Measurements from ENCODE around the gene CHKB. TPM values are rescaled to one million over a fixed set of nuclear protein-coding genes. Genes with fewer than 3 reads are reported as not detected.
A peak's percentile ranks its signal among the peaks of the same experiment; 100 is the strongest.

Gene CHKB, protein sequence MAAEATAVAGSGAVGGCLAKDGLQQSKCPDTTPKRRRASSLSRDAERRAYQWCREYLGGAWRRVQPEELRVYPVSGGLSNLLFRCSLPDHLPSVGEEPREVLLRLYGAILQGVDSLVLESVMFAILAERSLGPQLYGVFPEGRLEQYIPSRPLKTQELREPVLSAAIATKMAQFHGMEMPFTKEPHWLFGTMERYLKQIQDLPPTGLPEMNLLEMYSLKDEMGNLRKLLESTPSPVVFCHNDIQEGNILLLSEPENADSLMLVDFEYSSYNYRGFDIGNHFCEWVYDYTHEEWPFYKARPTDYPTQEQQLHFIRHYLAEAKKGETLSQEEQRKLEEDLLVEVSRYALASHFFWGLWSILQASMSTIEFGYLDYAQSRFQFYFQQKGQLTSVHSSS
- 100 to 1,000 TPM in 1 of 2 donors, 10 to 100 TPM in 1; 95.6 to 110 TPM for total RNA-seq

DNA sequence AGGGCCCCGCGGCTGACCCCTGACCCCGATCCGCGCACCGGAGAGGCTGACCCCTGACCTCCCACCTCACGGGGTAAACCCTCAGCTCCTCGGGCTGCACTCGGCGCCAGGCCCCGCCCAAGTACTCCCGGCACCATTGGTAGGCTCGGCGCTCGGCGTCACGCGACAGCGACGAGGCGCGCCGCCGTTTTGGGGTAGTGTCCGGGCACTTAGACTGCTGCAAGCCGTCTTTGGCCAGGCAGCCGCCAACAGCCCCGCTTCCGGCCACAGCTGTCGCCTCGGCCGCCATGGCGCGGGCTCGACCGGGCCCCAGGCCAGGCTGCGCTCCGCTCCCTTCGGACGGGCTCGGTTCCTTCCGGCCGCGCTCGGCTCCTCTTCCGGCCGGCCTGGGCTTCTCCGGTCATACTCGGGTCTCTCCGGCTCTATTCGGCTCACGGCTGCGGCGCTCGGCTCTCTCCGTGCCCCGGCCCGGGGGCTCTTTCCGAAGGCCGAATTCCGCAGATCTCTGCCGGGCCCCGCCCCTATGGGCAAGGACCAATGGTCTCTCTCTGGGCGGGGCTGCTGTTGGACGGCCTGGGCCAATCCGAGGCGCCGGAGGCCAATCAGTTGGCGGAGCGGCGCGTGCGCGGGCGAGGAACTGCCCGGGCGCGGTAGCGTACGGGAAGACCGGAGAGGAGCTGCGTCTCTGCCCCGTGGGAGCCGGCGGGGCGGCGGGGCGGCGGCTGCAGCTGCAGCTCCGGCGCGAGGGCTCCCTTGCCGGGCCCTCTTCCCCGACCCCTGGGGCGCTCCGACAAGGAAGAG, at the start of gene CHKB:
Gene CHKB (minus strand): TSS at position 357 of the 801 bp plus-strand sequence. CDS start 68 bp downstream, at position 289.
- H3K27ac Mint-ChIP-seq: peak within 1 kb of the TSS; percentile 97

DNA sequence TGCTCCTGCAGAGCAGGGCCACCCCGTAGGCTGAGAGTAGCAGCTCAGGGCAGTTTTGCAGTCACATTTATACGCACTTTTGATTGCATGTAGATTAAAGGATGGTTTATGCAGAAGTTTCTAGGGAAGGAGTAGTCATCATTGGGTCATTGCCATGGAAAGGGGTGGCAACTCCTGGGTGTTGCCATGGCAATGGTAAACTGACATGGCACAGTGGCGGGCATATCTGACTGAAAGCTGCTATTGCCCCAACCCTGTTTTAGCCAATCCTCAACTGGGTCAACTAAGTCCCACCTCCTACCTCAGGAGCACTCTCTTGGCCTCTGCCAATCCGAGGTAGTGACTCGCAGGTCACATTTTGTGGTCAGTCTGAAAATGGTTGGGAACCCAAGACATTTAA, 47.7 kb upstream of the CHKB start:
- Mint-ChIP-seq H3K4me3 (no peak overlapping the region), H3K27ac (no peak overlapping the region), H3K36me3 (ENCODE audit: insufficient read depth in 2 of 2) (peaks cover 0 to 2% of the 10 kb centered on the region in 2 donors), H3K27me3 (ENCODE audit: low read depth) (no peaks in the 10 kb centered on the region), H3K4me1 (ENCODE audit: low read depth) (peaks cover 28% of the 10 kb centered on the region), H3K9me3 (no peaks in the 10 kb centered on the region)
- no peak for DNase-seq
- ATAC-seq (replicated peaks in 1 of 2): no peak

More for the DNA sequence above, at the start of gene CHKB:
- ATAC-seq (replicated peaks in 1 of 2) (peak; percentile 93 to 94), DNase-seq (peak; percentile 99 to 100)
- Mint-ChIP-seq H3K36me3 (ENCODE audit: insufficient read depth in 2 of 2) (peaks cover 5 to 8% of the 10 kb centered on the region in 2 donors), H3K9me3 (no peaks in the 10 kb centered on the region), H3K4me3 (peak within 1 kb of the TSS; percentile 91 to 98), H3K27me3 (ENCODE audit: low read depth) (no peaks in the 10 kb centered on the region), H3K4me1 (ENCODE audit: low read depth) (peaks cover 34% of the 10 kb centered on the region)

DNA sequence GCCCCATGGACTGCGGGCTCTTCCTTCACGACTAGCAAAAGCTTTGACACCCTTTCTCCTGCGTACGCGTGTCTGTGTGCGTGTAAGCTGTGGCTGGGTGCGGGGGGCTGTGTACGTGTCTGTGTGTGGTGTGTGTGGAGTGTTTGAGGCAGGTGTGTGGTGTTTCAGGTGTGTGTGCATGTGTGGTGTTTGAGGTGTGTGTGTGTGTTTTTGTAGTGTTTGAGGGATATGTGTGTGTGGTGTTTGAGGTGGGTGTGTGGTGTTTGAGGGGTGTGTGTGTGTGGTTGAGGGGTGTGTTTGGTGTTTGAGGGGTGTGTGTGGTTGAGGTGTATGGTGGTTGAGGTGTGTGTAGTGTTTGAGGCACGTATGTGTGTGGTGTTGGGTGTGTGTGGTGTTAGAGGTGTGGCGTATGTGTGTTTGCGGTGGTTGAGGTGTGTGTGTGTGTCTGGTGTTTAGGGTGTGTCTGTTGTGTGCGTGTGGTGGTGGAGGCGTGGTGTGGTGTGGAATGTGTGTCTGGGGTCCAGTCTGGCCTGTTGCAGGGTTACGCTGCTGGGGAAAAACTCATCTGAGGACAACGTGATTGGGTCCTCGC, 46.0 kb upstream of the CHKB start:
- DNase-seq (no peak), ATAC-seq (replicated peaks in 1 of 2) (peak; percentile 6 to 10)
- Mint-ChIP-seq H3K36me3 (ENCODE audit: insufficient read depth in 2 of 2) (peaks cover 0 to 2% of the 10 kb centered on the region in 2 donors), H3K27ac (peak overlapping the region; percentile 34), H3K4me3 (peak overlapping the region; percentile 89 to 97), H3K9me3 (no peaks in the 10 kb centered on the region), H3K27me3 (ENCODE audit: low read depth) (no peaks in the 10 kb centered on the region), H3K4me1 (ENCODE audit: low read depth) (peaks cover 28% of the 10 kb centered on the region)

DNA sequence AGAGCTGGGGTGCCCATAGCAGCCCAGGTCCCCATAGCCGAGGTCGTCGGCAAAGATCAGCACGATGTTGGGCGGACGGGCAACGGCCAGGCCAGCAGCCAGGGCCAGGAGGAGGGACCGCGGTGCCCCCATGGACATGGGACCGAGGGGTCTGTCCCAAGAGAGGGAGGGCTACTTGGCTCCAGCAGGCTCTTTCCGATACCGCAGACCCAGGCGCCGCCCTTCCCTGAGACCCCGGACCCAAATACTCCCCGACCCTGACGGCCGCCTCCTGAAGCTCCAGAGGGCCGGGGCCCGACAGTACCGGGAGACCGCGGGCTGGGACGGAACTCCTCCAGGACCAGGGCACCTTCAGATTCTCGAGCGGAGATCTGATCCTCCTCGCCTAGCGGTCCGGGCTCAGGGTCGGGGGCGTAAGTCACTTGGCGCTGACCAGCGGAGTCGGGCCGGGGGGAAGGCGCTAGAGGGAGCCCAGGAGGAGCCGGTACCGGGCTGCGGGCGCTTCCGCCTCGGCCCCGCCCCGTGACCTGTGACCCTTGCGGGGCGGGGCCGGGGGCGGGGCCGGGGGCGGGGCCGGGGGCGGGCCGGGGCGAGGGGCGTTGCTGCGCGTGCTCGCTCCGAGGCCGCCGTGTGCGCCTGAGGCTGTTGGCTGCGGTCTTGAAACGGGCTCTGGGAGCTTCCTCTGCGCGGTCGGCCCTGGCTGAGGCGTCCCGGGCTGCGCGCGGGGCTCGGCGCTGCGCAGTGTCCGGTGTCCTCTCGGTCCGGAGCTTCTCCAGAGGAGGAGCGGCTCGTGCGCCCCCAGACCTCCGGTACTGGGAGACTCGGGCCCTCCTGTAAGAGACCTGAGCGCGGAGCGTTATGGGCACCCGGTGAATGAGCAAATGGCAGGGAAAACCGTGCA, 45.2 kb upstream of the CHKB start, which contains the start of gene ARSA:
Gene ARSA (minus strand): TSS at position 511 of the 901 bp plus-strand sequence. CDS start 373 bp downstream, at position 138.
- DNase-seq: peak; percentile 83 to 87
- Mint-ChIP-seq H3K9me3 (no peaks in the 10 kb centered on the region), H3K27ac (peak within 1 kb of the TSS; percentile 34), H3K4me1 (ENCODE audit: low read depth) (peaks cover 31% of the 10 kb centered on the region), H3K27me3 (ENCODE audit: low read depth) (no peaks in the 10 kb centered on the region), H3K4me3 (peak within 1 kb of the TSS; percentile 89 to 97), H3K36me3 (ENCODE audit: insufficient read depth in 2 of 2) (peaks cover 0 to 2% of the 10 kb centered on the region in 2 donors)
- ATAC-seq (replicated peaks in 1 of 2): peak; percentile 96 to 97

DNA sequence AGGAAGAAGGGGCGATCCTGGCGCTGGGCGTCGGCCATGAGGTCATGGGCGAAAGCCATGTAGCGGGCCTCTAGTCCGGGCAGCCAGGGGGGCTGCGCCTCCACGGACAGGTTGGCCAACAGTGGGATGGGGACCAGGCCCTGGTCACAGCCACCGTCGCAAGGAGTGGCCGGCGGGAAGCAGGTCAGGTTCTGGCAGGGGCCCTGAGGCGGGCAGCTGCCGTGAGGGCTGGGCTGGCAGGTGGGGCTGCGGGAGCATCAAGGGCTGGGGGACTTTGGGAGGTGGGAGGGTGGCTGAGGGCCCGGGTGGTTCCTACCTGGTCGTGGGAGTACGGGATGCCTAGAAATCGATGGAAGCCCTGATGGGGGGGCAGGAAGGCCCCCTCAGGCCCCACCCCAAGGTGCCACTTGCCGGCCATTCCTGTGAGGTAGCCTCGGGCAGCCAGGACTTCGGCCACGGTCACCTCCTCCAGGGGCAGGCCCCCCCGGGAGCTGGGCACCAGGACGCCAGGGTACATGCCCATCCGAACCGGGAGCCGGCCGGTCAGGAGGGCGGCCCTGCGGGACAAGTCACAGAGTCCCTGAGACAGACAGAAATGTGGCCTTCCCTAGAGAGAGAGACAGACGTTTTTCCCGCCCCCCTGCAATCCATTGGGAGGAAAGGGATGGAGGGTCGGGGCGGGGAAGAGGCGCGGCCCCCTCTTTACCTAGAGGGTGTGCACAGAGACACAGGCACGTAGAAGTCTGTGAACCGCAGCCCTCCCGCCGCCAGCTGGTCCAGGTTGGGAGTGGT, 44.4 kb upstream of the CHKB start:
- H3K27me3 Mint-ChIP-seq (ENCODE audit: low read depth): no peaks in the 10 kb centered on the region
- H3K4me1 Mint-ChIP-seq (ENCODE audit: low read depth): peaks cover 40% of the 10 kb centered on the region
- ATAC-seq (replicated peaks in 1 of 2) (no peak), DNase-seq (no peak)
- peak overlapping the region; percentile 77 for H3K27ac Mint-ChIP-seq
- H3K36me3 Mint-ChIP-seq (ENCODE audit: insufficient read depth in 2 of 2): peaks cover 0 to 2% of the 10 kb centered on the region in 2 donors
- H3K4me3 Mint-ChIP-seq: peak overlapping the region; percentile 87 to 97
- no peaks in the 10 kb centered on the region for H3K9me3 Mint-ChIP-seq

DNA sequence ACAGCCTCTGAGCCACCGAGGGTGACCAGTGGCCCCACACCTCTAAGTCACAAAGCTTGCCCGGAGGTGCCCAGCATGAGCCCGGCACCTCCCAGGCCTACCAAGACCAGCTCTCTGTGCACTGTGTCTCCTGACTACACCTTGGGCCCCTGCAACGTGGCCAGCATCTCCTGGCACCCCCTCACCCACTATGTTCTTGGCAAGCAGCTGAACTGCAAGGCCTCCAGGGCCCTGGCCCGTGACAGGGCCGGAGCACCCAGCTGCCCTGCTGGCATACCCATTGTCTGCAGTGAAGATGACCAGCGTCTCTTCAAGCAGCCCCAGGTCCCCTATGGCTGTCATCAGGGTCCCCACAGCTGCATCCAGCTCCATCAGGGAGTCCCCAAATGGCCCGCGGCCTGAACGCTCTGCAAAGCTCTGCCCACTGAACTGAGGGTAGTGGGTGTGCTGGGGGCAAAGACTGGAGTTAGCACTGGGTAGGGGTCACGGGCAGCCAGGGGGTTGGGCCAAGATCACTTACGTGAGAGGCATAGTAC, 43.7 kb upstream of the CHKB start:
- ATAC-seq (replicated peaks in 1 of 2) (no peak), DNase-seq (no peak)
- Mint-ChIP-seq H3K4me3 (peak overlapping the region; percentile 79 to 82), H3K36me3 (ENCODE audit: insufficient read depth in 2 of 2) (peaks cover 0 to 2% of the 10 kb centered on the region in 2 donors), H3K4me1 (ENCODE audit: low read depth) (peaks cover 46% of the 10 kb centered on the region), H3K27me3 (ENCODE audit: low read depth) (no peaks in the 10 kb centered on the region), H3K27ac (peak overlapping the region; percentile 77), H3K9me3 (no peaks in the 10 kb centered on the region)

DNA sequence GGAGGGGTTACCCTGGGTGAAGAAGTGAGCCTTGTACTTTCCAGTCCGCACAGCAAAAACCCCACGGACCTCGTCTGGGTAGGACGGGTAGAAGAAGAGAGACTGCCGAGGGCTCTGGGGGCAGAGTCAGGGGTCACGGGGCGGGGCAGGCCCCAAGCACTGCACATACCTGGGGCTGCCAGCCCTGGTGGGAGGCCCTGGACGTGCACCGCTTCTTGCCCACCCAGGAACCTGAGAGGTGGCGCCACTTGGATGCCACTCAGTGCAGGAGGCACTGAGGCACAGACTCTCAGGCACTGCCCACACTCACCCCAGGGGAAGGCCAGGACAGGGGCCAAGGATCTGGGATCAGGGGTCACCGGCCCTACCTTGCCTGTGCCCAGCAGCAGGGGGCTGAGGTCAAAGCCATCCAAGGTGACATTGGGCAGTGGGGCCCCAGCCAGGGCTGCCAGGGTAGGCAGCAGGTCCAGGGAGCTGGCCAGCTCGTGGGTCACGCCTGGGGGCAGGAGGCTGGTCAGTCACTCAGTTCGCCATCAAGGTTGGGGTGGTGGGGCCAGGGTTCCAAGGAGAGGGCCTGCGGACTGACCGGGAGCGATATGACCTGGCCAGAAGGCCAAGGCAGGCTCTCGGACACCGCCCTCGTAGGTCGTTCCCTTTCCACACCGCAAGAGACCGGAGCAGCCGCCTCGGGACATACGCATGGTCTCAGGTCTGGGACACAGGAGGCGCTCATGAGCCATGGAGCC, 43.1 kb upstream of the CHKB start:
- Mint-ChIP-seq H3K4me1 (ENCODE audit: low read depth) (peaks cover 53% of the 10 kb centered on the region), H3K27me3 (ENCODE audit: low read depth) (no peaks in the 10 kb centered on the region), H3K27ac (no peak overlapping the region), H3K4me3 (no peak overlapping the region), H3K9me3 (no peaks in the 10 kb centered on the region), H3K36me3 (ENCODE audit: insufficient read depth in 2 of 2) (peaks cover 0 to 2% of the 10 kb centered on the region in 2 donors)
- ATAC-seq (replicated peaks in 1 of 2): no peak
- no peak for DNase-seq

DNA sequence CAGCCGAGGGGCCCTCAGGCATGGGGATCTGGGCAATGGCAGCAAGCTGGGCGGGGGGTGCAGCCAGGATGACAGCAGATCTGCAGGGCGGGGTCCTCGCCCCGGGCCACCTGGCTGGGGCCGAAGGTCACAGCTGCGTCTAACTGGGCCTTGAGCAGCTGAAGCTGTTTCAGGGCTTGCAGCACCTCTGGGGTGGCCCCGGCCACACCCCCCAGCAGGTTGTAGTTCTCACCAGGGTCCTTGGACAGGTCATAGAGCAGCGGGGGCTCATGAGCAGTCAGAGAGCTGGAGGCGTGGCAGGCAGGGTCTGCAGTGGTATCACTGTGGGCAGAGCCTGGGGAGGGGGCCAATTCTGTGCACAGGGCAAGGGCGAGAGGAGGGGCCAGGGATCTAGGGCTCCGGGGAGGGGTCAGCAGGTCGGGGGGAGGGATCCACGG, 42.5 kb upstream of the CHKB start:
- Mint-ChIP-seq H3K4me3 (no peak overlapping the region), H3K27me3 (ENCODE audit: low read depth) (no peaks in the 10 kb centered on the region), H3K9me3 (no peaks in the 10 kb centered on the region), H3K4me1 (ENCODE audit: low read depth) (peaks cover 55% of the 10 kb centered on the region), H3K27ac (no peak overlapping the region), H3K36me3 (ENCODE audit: insufficient read depth in 2 of 2) (peaks cover 0 to 2% of the 10 kb centered on the region in 2 donors)
- DNase-seq (no peak), ATAC-seq (replicated peaks in 1 of 2) (no peak)

DNA sequence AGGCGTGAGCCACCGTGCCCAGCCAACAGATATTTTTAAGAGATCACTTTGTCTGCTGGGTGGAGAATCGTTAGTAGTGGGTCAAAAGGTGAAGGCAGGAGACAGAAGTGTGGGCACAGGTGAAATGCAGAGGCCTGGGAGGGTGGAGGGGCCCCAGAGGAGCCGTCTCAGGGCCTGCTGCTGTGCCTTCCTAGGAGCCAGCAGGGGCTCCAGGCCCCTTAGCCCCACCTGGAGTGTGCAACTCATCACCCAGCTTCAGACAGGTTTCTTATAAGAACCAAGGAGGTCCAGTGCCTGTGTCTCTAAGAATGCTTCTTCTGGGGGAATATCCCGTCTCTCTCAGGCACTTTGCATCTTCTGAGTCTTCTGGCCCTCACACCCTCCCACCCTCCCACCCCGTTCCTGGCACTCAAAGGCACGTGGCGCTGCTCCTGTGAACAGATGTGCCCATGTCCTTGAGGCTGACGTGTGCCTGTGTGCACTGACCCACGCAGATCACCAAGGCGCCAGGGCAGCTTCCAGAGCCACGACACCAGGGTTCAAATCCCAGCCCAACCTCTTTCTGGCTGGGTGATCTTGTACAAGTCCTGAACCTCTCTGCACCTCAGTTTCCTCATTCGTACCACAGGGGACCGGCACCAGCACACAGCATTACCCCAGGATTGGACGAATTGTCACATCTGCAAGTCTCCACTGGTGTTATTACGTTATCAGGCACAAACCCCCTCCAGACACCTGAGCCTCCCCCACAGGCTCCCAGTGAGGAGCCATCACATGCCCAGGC, 41.9 kb upstream of the CHKB start:
- H3K4me1 Mint-ChIP-seq (ENCODE audit: low read depth): peaks cover 55% of the 10 kb centered on the region
- ATAC-seq (replicated peaks in 1 of 2): no peak
- no peaks in the 10 kb centered on the region for H3K9me3 Mint-ChIP-seq
- no peak overlapping the region for H3K27ac Mint-ChIP-seq
- H3K4me3 Mint-ChIP-seq: no peak overlapping the region
- H3K27me3 Mint-ChIP-seq (ENCODE audit: low read depth): no peaks in the 10 kb centered on the region
- no peak for DNase-seq
- peaks cover 0 to 2% of the 10 kb centered on the region in 2 donors for H3K36me3 Mint-ChIP-seq (ENCODE audit: insufficient read depth in 2 of 2)

DNA sequence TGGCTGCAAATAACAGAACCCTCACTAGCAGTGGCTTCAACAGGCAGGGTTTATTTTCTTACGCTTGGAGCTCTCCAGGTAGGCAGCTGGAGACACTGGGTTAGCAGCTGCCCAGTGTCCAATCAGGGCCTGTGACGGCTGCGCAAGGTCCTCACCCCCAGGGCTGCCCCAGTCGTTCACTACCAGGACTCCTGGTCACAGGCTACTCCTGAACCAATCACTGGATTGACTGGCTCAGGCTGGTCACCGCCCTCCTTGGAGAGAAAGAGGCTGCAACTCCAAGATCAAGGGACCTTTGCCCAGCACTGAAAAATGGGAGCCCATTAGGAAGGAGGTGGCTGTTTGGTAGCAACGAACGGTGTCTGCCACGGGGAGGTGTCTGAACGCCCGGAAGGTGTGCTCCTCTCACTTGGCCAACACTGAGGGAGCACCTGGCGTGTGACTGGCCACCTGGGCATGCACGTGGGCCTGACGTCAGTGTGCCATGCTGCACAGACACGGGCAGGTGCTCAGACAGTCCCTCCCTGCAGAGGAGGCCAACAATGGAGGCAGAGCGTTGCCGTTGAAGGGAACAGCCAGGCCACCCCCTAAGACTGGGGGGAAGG, 40.2 kb upstream of the CHKB start:
- Mint-ChIP-seq H3K27me3 (ENCODE audit: low read depth) (no peaks in the 10 kb centered on the region), H3K9me3 (no peaks in the 10 kb centered on the region), H3K27ac (no peak overlapping the region), H3K36me3 (ENCODE audit: insufficient read depth in 2 of 2) (no peaks in the 10 kb centered on the region), H3K4me1 (ENCODE audit: low read depth) (peaks cover 54% of the 10 kb centered on the region), H3K4me3 (peak overlapping the region; percentile 94 to 96)
- no peak for DNase-seq
- ATAC-seq (replicated peaks in 1 of 2): no peak
